GM23338 (cell line): ENCODE data around the gene STN1. TPM values are rescaled to one million over a fixed set of nuclear protein-coding genes. Genes with fewer than 3 reads are reported as not detected.
A peak's percentile ranks its signal among the peaks of the same experiment; 100 is the strongest.

Source experiments
- ATAC-seq: fragments of 200-7000 bp; cut with Tn5 transposase; 3 replicates; pipeline ENCODE4 v1.9.1; 2020
- DNase-seq: peaks from one replicate; pipeline ENCODE4 v3.0.0-alpha.2; 2015; ENCODE audit warnings: low spot score
- H2AFZ ChIP-seq: fragments of 200-600 bp; sonication (generic); 2 replicates; pipeline ENCODE4 v1.8.0; 2016; ENCODE audit warnings: antibody characterized with exemption, mild to moderate bottlenecking, moderate library complexity
- H3F3A ChIP-seq: fragments of 200-600 bp; sonication (generic); replicated peaks from 2 replicates; pipeline ENCODE4 v1.8.0; 2017; ENCODE audit warnings: antibody characterized with exemption, mixed run types, low read depth
- H3K27ac ChIP-seq: fragments of 200-600 bp; sonication (generic); 2 replicates; pipeline ENCODE4 v1.6.1; 2016; ENCODE audit warnings: low read depth
- H3K27me3 ChIP-seq: fragments of 200-600 bp; sonication (generic); 2 replicates; pipeline ENCODE4 v1.8.0; 2016; ENCODE audit warnings: mild to moderate bottlenecking, mixed run types, moderate library complexity; ENCODE audit not compliant: insufficient read depth
- H3K36me3 ChIP-seq: fragments of 200-600 bp; sonication (generic); 2 replicates; pipeline ENCODE4 v1.8.0; 2016; ENCODE audit warnings: mild to moderate bottlenecking; ENCODE audit not compliant: insufficient read depth
- H3K4me1 ChIP-seq: fragments of 200-600 bp; sonication (generic); 2 replicates; pipeline ENCODE4 v1.8.0; 2016; ENCODE audit warnings: mild to moderate bottlenecking, moderate library complexity; ENCODE audit not compliant: insufficient read depth
- H3K4me2 ChIP-seq: fragments of 200-600 bp; sonication (generic); 2 replicates; pipeline ENCODE4 v1.7.1; 2017; ENCODE audit warnings: mixed run types
- H3K4me3 ChIP-seq: fragments of 200-600 bp; sonication (generic); 2 replicates; pipeline ENCODE4 v1.6.1; 2016; ENCODE audit warnings: mixed run types
- H3K79me2 ChIP-seq: fragments of 200-600 bp; sonication (generic); replicated peaks from 2 replicates; pipeline ENCODE4 v1.8.0; 2017; ENCODE audit warnings: mild to moderate bottlenecking; ENCODE audit not compliant: insufficient read depth
- H3K9me2 ChIP-seq: fragments of 200-600 bp; sonication (generic); 2 replicates; pipeline ENCODE4 v1.8.0; 2017; ENCODE audit not compliant: insufficient read depth
- H4K20me1 ChIP-seq: fragments of 200-600 bp; sonication (generic); replicated peaks from 2 replicates; pipeline ENCODE4 v1.8.0; 2017; ENCODE audit warnings: mild to moderate bottlenecking; ENCODE audit not compliant: insufficient read depth
- H3K27ac Mint-ChIP-seq: 2 replicates; pipeline ENCODE4 v1.8.0; 2020; ENCODE audit warnings: inconsistent platforms, mild to moderate bottlenecking, moderate library complexity, mixed read lengths
- H3K27me3 Mint-ChIP-seq: 3 replicates; pipeline ENCODE4 v1.8.0; 2022; ENCODE audit warnings: low read depth, mild to moderate bottlenecking, moderate library complexity, mixed read lengths, inconsistent platforms; ENCODE audit not compliant: insufficient read depth, poor library complexity
- H3K36me3 Mint-ChIP-seq: 3 replicates; pipeline ENCODE4 v1.8.0; 2021; ENCODE audit warnings: low read depth, mild to moderate bottlenecking, inconsistent platforms, moderate library complexity, mixed read lengths
- H3K4me1 Mint-ChIP-seq: 3 replicates; pipeline ENCODE4 v1.8.0; 2020; ENCODE audit warnings: mild to moderate bottlenecking, inconsistent platforms, mixed read lengths
- H3K4me3 Mint-ChIP-seq: 3 replicates; pipeline ENCODE4 v1.8.0; 2021; ENCODE audit warnings: moderate library complexity, mild to moderate bottlenecking, inconsistent platforms, mixed read lengths
- H3K9me3 Mint-ChIP-seq: 3 replicates; pipeline ENCODE4 v1.8.0; 2020; ENCODE audit warnings: moderate library complexity, mild to moderate bottlenecking, inconsistent platforms, mixed read lengths
- CREB1 ChIP-seq: fragments of 250-450 bp; sonication (Bioruptor Pico); IDR thresholded peaks from 2 replicates; pipeline ENCODE4 v1.5.0; 2020; ENCODE audit warnings: low read depth, mild to moderate bottlenecking, moderate library complexity
- REST ChIP-seq: IDR thresholded peaks from one replicate; pipeline ENCODE4 v1.6.1; 2018; ENCODE audit warnings: antibody characterized with exemption; ENCODE audit not compliant: unreplicated experiment
- ZNF331 ChIP-seq: fragments of 250-450 bp; sonication (Bioruptor Pico); IDR thresholded peaks from 2 replicates; pipeline ENCODE4 v1.5.0; 2020; ENCODE audit warnings: low read depth, mild to moderate bottlenecking, moderate library complexity
- polyA plus RNA-seq: library from polyadenylated mRNA; unstranded; fragments of >200 nt; fragmentation: Nextera tagmentation; extraction: Ambion mirVana; gene quantifications from 2 replicates; pipeline ENCODE4 v1.2.1, GENCODE V29; 2016
- total RNA-seq: library from RNA; depleted of rRNA; stranded (reverse); fragments of >200 nt; shearing (Covaris generic); gene quantifications from 2 replicates; pipeline ENCODE4 v1.2.3, GENCODE V29; 2014
- TF ChIP-seq, protein P1 (sequence below): fragments of 250-450 bp; sonication (Bioruptor Pico); IDR thresholded peaks from 2 replicates; pipeline ENCODE4 v1.5.0; 2020; ENCODE audit warnings: mild to moderate bottlenecking, moderate library complexity

Gene STN1
- total and polyA plus RNA-seq, 2 experiments from 2014 or later: 7.2 to 11.3 TPM

DNA sequence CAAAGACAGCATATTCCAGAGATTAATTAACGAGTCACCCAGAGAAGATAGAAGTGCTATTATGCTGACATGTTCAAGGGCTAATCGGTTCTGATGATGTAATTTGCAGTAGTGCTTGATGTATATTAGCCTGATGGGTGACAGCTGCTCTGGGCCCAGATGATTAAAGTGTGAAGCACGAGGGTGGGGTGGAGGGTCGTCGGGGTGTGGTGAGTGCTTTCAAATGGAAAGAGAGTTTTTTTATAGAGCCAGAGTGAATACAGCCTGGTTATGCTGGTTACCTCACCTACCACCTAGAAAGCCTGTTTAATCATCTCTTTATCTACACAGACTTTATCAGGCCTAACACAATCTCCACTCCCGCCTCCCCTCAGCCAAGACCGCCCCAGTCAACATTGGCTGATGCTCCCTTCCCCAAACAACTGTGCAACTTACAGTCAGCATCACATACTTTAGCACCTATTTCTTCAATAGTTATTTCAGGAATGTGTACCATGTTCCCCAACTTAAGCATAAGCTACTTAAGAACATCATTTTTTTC lies 11.5 kb upstream of the STN1 start (continued):
- TF ChIP-seq, protein P1, sequence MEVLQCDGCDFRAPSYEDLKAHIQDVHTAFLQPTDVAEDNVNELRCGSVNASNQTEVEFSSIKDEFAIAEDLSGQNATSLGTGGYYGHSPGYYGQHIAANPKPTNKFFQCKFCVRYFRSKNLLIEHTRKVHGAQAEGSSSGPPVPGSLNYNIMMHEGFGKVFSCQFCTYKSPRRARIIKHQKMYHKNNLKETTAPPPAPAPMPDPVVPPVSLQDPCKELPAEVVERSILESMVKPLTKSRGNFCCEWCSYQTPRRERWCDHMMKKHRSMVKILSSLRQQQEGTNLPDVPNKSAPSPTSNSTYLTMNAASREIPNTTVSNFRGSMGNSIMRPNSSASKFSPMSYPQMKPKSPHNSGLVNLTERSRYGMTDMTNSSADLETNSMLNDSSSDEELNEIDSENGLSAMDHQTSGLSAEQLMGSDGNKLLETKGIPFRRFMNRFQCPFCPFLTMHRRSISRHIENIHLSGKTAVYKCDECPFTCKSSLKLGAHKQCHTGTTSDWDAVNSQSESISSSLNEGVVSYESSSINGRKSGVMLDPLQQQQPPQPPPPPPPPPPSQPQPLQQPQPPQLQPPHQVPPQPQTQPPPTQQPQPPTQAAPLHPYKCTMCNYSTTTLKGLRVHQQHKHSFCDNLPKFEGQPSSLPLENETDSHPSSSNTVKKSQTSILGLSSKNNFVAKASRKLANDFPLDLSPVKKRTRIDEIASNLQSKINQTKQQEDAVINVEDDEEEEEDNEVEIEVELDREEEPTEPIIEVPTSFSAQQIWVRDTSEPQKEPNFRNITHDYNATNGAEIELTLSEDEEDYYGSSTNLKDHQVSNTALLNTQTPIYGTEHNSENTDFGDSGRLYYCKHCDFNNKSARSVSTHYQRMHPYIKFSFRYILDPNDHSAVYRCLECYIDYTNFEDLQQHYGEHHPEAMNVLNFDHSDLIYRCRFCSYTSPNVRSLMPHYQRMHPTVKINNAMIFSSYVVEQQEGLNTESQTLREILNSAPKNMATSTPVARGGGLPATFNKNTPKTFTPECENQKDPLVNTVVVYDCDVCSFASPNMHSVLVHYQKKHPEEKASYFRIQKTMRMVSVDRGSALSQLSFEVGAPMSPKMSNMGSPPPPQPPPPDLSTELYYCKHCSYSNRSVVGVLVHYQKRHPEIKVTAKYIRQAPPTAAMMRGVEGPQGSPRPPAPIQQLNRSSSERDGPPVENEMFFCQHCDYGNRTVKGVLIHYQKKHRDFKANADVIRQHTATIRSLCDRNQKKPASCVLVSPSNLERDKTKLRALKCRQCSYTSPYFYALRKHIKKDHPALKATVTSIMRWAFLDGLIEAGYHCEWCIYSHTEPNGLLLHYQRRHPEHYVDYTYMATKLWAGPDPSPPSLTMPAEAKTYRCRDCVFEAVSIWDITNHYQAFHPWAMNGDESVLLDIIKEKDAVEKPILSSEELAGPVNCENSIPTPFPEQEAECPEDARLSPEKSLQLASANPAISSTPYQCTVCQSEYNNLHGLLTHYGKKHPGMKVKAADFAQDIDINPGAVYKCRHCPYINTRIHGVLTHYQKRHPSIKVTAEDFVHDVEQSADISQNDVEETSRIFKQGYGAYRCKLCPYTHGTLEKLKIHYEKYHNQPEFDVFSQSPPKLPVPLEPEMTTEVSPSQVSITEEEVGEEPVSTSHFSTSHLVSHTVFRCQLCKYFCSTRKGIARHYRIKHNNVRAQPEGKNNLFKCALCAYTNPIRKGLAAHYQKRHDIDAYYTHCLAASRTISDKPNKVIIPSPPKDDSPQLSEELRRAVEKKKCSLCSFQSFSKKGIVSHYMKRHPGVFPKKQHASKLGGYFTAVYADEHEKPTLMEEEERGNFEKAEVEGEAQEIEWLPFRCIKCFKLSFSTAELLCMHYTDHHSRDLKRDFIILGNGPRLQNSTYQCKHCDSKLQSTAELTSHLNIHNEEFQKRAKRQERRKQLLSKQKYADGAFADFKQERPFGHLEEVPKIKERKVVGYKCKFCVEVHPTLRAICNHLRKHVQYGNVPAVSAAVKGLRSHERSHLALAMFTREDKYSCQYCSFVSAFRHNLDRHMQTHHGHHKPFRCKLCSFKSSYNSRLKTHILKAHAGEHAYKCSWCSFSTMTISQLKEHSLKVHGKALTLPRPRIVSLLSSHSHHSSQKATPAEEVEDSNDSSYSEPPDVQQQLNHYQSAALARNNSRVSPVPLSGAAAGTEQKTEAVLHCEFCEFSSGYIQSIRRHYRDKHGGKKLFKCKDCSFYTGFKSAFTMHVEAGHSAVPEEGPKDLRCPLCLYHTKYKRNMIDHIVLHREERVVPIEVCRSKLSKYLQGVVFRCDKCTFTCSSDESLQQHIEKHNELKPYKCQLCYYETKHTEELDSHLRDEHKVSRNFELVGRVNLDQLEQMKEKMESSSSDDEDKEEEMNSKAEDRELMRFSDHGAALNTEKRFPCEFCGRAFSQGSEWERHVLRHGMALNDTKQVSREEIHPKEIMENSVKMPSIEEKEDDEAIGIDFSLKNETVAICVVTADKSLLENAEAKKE (CRISPR knock-in tag): no peak
- no peak for TF ChIP-seq REST

DNA sequence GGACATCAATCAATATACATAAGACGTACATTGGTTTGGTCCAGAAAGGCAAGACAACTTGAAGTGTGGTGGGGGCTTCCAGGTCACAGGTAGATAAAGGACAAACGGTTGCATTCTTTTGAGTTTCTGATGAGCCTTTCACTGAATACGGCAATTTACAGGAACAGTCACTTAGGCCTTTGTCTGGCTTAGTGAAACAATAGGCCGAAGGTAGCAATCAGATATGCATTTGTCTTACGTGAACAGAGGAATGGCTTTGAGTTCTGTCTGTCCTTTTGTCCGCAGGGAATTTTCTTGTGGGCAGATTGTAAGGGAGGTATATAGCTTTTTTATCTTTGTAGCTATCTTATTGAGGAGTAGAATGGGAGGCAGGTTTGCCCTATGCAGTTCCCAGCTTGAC lies 10.8 kb upstream of the STN1 start:
- no peak overlapping the region for H3K27ac ChIP-seq
- 0 out of 2 replicates have a peak overlapping the region, but pooled peaks have one; percentile 29 for H2AFZ ChIP-seq
- H3F3A ChIP-seq: no peaks in the 10 kb centered on the region
- no peaks in the 10 kb centered on the region for H3K9me2 ChIP-seq
- no peaks in the 10 kb centered on the region for H3K36me3 ChIP-seq
- Mint-ChIP-seq H3K27ac (0 out of 2 replicates have a peak overlapping the region, but pooled peaks have one; percentile 22), H3K27me3 (no peaks in the 10 kb centered on the region), H3K4me3 (no peak overlapping the region), H3K4me1 (peaks cover 18% of the 10 kb centered on the region), H3K9me3 (no peaks in the 10 kb centered on the region), H3K36me3 (no peaks in the 10 kb centered on the region)
- peak overlapping the region; percentile 53; the same call in 1 of the 2 replicates for H3K4me2 ChIP-seq
- H3K4me3 ChIP-seq: no peak overlapping the region
- no peaks in the 10 kb centered on the region for H3K27me3 ChIP-seq
- ATAC-seq: no peak; the same call in 2 of the 3 replicates
- H3K79me2 ChIP-seq: no peaks in the 10 kb centered on the region
- H4K20me1 ChIP-seq: no peaks in the 10 kb centered on the region
- H3K4me1 ChIP-seq: peaks cover 17% of the 10 kb centered on the region
- DNase-seq: peak; percentile 26
- TF ChIP-seq, protein P1 (CRISPR knock-in tag): no peak
- no peak for TF ChIP-seq ZNF331 (CRISPR knock-in tag)
- TF ChIP-seq CREB1 (CRISPR knock-in tag): no peak
